Measurements from ENCODE around the gene SMAD3.
"Not testable (repeated sequence)": the region's sequence is repeated elsewhere in the genome, so short reads cannot be mapped to it uniquely, and the experiment has no call there.

SMAD3 gene

DNA sequence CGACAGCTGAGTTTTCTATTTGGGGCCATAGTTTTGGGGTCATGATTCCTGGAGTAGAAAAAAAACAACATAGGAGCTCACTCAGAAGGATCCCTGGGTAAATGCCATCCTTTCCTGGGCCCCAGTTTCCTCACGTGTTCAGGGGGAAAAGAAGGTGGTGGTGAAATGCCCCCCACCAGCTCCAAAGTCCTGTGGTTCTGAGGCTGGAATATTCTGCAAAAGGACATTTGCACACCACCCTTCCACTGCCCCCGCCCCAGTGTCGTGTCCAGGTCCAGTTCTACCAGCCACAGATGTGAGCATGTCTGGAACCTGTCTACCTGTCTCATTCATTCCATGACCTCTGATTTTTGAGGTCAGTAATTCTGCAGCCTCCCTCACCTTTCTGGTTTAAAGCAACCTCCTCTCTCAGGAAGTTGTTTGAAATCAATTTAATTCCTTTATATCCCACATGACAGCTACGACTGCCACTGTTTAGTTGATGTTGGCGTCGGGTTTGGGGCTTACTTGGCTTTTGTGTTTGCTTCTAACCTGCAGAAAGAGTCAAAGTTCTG is 82.1 kb downstream of the SMAD3 start:
- no peak for DNase-seq

DNA sequence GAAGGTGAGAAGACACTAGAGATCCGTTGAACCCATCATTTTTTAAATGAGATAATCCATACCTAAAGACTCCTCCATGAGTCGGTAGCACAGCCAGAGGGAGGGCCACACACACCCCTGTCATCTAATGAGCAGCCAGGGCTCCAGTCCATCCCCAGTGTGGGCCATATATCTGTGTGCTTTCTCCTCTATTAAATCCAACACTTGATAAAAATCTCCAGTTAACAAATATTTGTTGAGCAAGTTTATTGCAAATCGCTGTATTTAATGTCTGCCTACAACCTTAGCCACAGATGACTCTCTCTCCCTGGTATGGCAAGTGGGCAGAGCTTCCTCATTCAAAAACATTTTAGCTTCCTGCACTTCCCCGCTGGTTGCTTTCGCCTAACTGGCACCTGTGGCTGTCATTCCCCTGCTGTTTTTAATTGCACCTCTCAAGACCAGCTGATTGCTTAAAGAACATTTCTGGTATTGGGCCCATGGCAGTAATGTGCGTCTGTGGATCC is 82.8 kb downstream of the SMAD3 start:
- no peak for DNase-seq

DNA sequence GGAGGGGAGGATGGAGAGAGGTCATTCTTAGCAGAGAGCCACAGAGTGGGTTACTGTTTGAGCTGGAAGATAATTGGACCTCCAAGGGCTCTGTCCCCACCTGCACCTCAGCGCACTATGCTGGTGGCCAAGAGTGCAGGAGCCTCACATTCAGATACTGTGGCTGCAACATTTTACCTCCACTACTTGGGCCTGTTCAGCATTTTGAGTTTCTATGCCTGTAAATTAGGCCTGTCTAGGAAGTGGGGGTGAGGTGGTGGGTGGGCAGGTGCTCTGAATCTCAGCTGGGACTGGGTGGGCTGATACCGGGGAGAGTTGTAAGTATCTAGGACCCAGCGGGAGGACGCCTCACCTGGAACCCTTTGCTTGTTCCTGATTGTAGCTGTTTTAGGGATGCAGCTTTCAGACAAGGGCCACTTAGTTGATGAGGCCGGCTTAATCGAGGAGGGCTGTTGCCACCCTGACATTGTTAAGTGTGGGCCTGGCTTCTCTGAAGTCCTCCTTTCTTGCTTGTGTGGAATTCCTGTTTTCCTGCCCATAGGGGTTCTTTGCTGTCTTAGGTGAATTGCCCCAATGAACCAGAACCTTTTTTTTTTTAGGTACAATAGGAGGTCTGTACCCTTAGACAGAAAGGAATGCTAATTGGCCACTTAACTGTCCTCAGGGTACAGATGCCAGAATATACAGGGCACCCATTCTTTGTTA is 83.8 kb downstream of the SMAD3 start:
- no peak for DNase-seq

DNA sequence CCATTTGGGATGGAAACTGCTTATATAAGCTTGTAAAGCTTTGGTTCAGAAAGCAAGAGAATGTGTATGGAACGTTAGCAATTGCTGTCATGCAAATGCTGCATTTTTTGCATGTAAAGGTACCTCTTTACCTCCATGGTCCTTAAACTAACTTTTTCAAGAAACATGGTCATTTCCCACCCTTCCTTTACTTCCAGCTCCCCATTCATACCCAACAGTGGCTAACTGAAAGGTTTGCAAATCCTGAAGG is 84.3 kb downstream of the SMAD3 start:
- no peak for DNase-seq

DNA sequence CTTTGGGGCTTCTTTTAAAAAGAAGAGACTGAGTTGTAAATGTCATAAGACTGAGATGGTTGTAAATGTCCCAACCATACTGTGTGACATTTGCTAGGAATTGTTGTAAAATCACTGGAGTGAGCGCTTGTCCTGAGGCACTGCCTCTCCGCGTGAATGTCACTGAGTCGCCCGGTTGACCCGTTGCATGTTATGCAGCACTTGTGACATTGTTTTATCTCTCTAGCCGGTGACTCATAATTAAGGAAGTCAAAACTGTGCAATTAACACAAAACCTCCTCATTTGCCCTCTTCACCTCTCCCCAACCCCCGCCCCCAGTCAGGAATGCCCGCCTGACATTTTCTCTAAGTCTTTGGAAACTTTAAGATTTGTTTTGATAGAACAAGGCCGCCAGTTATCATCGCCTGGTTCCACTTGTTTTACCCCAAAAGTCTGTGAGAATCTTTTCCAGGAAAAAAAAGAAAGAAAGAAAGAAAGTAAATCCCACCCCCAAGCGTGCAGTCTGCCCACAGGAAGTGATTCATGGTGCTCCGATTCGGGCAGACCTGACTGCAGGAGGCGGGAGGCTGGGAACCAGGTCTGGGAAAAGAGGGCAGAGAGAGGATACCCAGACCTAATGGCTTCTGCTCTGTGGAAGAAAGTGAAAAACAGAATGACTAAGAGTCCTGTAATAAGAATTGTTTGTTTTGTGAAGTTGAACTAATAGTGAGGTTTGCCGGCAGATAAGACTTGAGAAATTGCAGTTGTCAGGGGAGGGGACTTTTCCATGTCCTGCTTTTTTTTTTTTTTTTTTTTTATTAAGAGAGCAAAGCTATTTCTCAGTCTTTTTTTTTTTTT is 84.8 kb downstream of the SMAD3 start:
- DNase-seq = no peak

DNA sequence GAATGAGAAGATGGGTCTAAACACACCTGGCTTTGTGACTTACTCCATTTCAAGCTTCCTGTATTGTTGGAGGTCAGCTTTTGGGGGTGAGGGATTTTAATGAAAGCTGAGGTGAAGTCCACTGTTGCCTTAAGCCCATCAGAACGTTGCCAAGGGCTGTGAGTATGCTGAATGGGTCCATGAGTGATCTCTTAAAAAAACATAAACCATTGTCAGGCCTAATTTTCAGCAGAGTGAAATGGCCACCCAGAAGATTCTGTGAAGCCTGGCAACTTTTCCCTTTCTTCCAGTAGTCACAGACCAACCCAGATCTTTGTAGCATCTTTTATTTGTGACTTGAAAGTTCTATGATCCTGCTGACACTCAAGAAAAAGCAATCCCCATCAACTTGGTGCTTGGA is 87.0 kb downstream of the SMAD3 start:
- no peak for DNase-seq

DNA sequence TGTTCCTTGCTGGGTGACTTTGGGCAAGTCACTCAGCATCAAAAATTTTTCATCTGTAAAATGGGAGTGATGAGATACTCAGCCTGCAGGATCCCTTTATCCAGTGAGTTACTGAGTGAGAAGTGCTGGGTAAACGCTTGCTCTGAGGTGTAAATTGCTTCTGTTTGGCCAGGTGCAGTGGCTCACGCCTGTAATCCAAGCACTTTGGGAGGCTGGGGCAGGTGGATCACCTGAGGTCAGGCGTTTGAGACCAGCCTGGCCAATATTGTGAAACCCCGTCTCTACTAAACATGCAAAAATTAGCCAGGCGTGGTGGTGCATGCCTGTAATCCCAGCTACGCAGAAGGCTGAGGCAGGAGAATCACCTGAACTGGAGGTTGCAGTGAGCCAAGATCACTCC is 87.6 kb downstream of the SMAD3 start:
- not testable (repeated sequence) for DNase-seq

DNA sequence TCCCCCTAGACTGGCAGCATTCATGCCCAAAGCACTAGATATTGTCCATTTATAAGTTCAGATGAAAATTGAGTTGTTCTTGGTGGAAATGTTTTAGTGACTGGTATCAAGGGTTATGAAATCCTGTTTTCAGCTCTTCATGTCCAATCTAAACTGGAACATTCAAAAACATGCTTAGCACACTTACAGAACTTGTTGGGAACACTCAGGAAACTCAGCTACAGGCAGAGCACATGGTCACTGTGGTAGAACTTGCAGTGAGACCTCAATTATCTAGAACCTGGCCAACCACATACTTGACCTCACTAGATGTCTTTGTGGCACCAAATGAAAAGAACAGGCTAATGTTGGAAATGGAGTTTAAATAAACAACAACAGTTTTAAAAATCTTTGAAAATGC is 88.8 kb downstream of the SMAD3 start:
- no peak for DNase-seq

DNA sequence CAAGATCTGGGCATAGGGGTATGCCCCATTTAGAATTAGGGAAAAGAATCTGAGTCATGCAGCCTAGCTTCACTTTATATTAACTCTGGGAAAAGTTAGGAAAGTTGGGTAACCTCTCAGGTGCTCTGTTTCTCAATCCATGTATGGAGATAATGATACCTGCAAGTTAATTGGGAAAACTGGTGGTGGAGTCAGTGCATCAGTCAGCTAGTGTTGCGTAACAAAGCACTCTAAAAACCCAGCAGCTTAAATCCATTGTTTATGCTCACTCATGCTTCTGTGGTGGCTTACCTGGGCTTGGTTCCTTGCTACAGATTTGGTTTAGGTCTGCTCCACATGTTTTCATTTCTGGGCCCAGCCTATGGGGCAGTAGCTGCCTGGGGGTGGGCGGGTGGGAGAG is 91.0 kb downstream of the SMAD3 start:
- no peak for DNase-seq

DNA sequence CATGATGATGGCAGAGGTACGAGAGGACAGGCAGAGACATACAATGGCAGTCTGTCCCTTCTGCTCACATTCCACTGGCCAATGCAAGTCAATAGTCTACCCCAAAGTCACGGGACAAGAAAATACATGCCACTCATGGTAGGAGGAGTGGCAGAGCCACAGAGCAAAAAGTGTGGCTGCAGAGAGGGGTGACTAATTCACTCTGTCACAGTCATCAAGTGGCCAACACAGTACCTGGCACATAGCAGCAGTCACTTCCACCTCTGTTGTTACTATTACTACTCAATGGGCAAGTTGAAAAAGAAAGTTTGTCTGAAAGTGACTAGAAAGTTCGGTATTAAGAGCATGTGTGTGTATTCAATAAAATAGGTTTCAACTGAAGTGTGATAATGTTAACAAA is 91.4 kb downstream of the SMAD3 start:
- no peak for DNase-seq

DNA sequence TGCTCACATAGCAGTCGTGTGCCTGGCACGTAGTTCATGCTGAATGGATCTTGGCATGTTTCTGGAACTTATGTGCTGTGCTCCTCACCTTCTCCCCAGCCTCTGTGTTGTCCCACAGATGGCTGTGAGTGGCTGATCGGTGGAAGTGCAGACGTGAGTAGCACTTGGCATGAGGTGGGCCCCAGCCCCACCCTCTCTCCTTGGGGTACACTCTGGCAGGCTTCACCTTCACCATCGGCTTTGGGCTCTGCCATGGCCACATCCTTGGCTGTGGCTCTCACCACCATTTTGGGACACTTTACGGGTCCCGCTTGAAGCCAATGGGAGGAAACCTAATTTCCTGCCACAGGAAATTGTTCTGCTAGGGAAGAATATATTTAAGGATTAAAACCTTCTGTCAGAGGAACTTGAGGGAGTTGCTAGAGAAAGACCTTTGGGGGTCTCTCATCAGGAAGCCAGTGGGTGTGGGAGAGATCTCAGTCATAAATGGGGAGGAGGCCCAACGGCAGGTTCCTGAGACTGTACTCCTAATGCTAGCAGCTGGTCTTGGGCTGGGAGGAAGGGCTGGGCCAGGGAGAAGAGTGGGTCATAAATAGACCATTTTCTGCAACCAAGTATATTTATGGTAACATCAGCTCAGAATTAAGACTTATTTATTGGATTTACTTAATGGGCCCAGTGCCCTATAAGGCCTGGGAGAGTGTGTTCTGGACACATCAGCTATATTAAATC is 92.3 kb downstream of the SMAD3 start:
- no peak for DNase-seq

DNA sequence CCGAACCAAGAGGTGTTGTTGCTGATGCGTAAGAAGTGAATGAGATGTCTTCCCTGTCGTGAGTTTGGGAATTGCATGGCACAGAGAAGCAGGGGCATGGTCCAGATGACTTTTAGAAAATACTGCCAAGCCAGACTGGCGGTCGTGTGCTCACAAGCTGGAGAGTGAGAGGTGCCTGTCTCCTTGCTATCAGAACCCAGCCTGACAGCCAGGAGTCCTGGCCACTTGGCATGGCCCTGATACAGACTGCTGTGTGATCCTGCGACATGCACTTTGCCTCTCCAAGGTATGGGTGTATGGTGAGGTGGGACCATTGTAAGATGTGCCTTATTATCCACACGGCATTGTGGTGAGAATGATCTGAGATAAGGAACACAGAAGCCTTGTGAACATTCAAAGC is 93.0 kb downstream of the SMAD3 start:
- no peak for DNase-seq

DNA sequence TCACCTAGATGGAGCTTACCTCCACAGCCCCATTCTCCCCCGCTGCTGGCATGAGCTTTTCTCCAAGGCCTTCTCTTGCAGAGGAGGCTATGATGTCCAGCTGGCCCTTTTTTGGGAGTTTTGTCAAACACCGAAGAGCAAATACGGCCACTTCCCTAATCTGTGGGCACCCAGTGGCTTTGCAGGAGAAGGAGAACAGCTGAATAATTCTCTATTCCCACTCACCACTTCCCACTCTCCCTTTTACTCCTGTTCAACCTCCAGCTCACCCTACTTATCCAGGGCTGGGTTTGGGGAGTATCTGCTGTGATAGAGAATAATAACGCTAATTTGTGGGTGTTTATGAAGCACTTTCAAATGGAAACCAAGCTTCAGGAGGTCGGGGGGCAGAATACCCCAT is 96.0 kb downstream of the SMAD3 start:
- no peak for DNase-seq

DNA sequence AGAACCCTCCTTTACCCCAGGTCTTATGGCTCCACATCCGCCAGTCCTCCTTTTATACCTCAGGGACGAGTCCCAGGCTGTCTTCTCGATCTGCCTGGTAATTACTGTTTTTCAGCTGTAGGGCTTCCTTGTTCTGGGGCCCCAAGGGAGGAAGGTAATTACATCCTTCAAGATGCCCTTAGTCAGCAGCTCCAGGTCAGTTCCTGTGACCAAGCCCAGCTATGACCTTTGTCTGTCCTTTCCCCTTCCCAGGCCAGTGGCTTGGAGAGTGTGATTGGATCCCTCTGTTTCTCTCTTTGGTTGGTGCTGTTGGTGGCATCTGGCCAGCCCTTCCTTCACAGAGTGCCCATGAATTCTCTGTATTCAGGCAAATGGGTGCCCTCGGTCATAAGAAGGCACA is 96.5 kb downstream of the SMAD3 start:
- DNase-seq = no peak

DNA sequence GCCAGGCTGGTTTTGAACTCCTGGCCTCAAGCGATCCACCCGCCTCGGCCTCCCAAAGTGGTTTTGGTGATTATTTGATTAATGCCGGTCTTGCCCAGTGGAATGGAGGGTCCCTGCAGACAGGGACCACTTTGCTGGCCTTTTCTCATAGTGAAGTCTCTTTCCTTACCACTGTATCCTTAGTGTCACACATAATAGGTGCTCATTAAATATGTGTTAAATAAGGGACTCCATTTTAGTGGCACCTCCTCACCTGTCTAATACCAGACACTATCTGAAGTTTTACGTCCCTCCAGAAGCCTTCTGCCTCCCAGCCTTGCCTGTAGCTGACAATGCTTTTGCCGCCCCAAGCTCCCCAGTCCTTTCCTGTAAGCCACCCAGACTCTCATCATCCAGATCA is 97.8 kb downstream of the SMAD3 start:
- no peak for DNase-seq

DNA sequence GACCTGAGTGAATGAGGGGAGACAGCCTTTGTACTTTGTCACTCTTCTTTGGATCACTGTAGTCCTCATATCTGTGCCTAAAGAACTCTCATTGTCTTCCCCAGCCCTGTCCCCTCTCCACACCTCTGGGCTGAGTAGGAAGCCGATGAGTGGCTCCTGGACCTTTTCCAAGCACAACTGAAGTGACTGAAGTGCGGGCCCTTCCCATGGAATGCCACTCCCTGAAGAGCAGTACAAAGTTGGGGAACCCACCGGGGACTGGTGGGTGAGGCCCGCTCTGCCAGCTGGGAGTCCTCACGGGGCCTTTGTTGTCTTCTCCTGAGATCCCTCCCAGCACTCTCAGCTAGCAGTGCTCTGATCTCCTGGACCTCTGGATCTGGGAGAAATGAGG is 99.0 kb downstream of the SMAD3 start:
- no peak for DNase-seq

DNA sequence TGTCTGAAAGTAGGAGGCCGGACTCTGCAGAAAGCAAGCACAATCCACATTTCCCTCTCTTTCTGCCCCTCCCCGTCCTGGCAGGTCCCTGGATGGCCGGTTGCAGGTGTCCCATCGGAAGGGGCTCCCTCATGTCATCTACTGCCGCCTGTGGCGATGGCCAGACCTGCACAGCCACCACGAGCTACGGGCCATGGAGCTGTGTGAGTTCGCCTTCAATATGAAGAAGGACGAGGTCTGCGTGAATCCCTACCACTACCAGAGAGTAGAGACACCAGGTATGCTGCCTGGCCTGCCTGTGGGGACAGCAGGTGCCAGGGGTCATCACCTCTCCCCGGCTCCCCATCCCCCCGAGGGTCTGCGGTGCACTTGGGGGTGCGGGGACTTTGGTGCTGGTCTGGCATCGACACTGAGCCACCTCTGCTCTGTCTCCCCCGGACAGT is 99.4 kb downstream of the SMAD3 start:
- DNase-seq = no peak

DNA sequence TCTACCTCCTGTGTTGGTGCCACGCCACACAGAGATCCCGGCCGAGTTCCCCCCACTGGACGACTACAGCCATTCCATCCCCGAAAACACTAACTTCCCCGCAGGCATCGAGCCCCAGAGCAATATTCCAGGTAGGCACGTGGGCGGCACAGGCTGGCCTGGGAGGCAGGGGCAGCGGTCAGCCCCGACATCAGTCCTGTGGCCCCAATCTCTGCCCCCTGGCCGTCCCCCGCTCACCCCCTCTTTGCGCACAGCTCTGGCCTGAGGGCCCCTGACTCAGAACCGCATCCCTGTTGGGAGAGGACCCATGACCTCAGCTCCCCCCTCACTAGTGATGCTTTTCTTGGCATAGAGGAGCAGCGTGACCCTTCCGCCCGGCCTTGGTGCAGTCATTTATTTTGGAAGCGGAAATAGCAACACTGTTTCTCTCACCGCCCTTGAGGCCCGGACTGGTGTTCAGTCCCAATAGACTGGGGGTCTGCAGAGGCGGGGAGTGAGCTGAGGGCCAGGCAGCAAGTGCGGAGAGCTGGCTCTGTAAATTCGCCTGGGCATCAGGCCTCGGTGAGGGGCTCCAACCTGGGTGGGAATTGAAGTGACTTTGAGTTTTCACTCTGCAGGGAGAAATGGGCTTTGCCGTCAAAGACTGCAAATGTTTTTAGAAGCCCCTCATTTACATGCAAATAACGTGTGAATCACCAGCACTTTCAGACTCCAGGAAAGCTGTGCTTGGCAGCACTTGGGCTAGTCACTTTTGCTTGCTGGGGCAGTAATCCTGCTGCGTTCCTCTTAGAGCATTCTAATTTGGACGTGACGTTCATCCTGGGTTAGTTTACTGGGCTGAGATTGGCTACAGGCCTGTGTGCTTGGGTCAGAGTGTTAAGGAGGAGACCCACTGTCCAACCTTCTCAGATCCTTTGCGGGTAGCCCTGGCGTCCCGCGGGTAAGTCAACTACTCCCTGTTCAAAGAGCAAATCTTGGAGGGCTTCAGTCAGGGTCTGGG is 100.2 kb downstream of the SMAD3 start:
- DNase-seq = no peak

DNA sequence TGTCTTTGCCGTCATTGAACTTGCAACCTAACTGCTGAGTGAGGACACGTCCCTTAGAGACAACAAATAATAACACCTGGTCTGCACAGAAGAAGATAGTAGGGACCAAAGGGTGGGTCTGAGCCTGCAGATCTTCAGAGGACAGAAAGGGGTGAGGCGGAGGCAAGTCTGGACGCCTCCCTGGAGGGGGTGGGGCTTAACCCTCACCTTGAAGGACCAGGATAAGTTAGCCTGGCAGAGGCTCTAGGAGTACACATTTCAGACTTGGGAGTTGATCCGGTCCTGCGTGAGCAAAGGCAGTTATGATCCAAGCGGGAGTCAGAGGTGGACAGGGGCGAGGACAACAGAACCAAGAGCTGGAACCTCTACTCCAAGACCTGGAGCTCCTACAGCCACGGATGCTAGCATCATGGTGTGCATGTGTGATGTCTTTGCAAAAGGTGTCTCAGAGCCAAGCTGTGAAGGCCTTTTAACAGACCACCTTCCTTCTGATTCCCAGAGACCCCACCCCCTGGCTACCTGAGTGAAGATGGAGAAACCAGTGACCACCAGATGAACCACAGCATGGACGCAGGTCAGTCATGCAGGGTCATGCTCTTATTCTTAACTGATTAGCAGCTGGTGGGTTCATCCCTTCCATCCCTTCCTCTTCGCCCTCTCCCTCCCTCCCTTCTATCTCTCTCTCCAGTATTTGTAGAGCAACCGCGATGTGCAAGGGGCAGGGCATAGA is 101.0 kb downstream of the SMAD3 start:
- DNase-seq = no peak

DNA sequence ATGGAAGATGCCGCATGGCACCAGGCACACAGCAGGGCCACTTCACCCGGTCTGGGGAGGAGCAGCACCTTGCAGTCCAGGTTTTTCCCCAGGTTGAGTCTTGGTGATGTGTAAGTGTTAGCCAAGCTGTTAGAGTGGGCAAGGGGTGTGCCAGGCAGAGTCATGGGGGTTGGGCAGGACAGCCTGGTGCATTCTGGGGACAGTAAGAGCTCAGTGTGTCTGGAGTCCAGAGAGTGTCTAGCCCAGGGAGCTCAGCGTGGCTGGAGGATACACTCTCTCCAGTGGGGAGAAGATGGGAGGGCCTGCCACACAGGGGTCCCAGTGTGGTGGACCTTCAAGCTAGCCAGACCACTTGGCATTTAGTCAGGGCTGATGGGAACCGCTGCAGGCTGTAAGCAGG is 101.7 kb downstream of the SMAD3 start:
- DNase-seq = no peak

DNA sequence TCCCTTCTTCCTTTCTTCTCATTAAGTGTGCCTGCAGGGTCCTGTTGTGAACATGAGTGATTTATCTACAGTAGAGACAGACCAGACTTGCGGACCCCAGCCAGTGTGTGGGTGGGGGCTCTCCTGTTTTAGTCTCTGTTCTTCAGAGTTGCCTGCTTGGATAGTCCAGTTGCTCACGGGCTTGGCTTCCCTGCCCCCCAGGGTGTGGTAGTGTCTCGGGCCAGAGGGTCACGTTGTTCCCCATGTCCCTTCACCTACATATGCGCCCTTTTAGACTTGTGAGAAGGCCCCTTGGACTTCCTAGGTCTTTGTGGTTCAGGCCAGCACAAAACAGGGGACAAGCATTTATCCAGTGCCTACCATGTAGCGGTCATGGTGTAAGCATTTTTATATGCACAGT is 103.3 kb downstream of the SMAD3 start:
- no peak for DNase-seq

Measured in NCI-H2171 (cell line).